Measurements from ENCODE around the gene ITGB5.
A peak's percentile ranks its signal among the peaks of the same experiment; 100 is the strongest.
"Not testable (repeated sequence)": the region's sequence is repeated elsewhere in the genome, so short reads cannot be mapped to it uniquely, and the experiment has no call there.

The ITGB5 gene

GRCh38 chr3:124786511-124787241 is 100.5 kb downstream of the ITGB5 start:
- DNase-seq, result peak; percentile 49

- no peak for DNase-seq
Observed at GRCh38 chr3:124785973-124786372, 101.2 kb downstream of the ITGB5 start.

GRCh38 chr3:124784686-124785382 is 102.3 kb downstream of the ITGB5 start:
- DNase-seq, result no peak

- no peak for DNase-seq
Observed at GRCh38 chr3:124783696-124784095, 103.5 kb downstream of the ITGB5 start.

- DNase-seq, result not testable (repeated sequence)
Observed at GRCh38 chr3:124782377-124782712, 104.8 kb downstream of the ITGB5 start.

GRCh38 chr3:124781476-124782376 is 105.4 kb downstream of the ITGB5 start:
- DNase-seq, result no peak

- no peak for DNase-seq
Observed at GRCh38 chr3:124780761-124781475, 106.2 kb downstream of the ITGB5 start.

- no peak for DNase-seq
Observed at GRCh38 chr3:124780356-124780755, 106.8 kb downstream of the ITGB5 start.

GRCh38 chr3:124779751-124780191 is 107.4 kb downstream of the ITGB5 start:
- DNase-seq, result no peak

- DNase-seq, result no peak
Observed at GRCh38 chr3:124779116-124779515, 108.0 kb downstream of the ITGB5 start.

GRCh38 chr3:124777762-124778470 is 109.2 kb downstream of the ITGB5 start:
- no peak for DNase-seq

GRCh38 chr3:124776856-124777255 is 110.3 kb downstream of the ITGB5 start:
- DNase-seq, result no peak

GRCh38 chr3:124775877-124776276 is 111.3 kb downstream of the ITGB5 start:
- DNase-seq, result no peak

- no peak for DNase-seq
Observed at GRCh38 chr3:124774841-124775402, 112.2 kb downstream of the ITGB5 start.

GRCh38 chr3:124774327-124774718 is 112.8 kb downstream of the ITGB5 start:
- peak; percentile 73 for DNase-seq

GRCh38 chr3:124773351-124774326 is 113.5 kb downstream of the ITGB5 start:
- DNase-seq, result no peak

GRCh38 chr3:124772081-124772831 is 114.9 kb downstream of the ITGB5 start:
- no peak for DNase-seq

GRCh38 chr3:124771083-124771445 is 116.1 kb downstream of the ITGB5 start:
- no peak for DNase-seq

- DNase-seq, result no peak
Observed at GRCh38 chr3:124770336-124771082, 116.7 kb downstream of the ITGB5 start.

Data from HCEC 1CT (cell line).